GM18498 (cell line): ENCODE data around the gene MAML2.

Experiments
- ATAC-seq: cut with Tn5 transposase; IDR thresholded peaks from one replicate; pipeline ENCODE4 v1.9.1; 2021; ENCODE audit warnings: mild to moderate bottlenecking, moderate library complexity; ENCODE audit not compliant: unreplicated experiment

Gene MAML2

GRCh38 chr11:96242971-96243647 lies 99.9 kb downstream of the MAML2 start:
- ATAC-seq = peak; percentile 94

DNA sequence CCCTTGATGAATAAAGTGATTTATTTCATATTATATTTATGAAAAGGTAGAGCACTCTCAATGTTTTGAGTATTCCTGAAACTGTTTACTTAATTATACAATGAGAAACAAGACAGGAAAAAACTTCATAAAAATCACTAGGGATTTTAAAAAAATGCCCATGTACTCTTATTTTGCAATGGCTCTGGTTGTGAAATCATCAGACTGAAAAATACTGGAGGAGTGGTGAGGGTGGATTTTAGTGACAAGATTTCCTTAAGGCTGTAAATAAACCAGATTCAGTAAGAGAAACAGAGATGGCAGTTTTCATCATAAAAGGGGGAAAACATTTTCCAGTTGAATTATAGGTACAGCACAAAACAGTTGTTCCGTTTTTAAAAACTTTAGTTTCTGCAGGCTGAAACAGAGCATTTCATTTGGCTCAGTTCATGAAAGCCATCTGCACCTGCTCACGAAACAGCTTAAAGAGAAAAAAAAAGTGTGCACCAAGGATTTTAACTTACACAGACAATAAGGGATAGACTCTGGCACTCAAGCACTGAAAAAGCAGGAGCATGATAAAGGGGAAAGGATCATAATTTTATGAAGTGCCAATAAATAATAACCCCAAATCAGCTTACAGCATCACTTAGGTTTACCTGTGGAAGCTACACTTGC lies 100.7 kb downstream of the MAML2 start:
- no peak for ATAC-seq

DNA sequence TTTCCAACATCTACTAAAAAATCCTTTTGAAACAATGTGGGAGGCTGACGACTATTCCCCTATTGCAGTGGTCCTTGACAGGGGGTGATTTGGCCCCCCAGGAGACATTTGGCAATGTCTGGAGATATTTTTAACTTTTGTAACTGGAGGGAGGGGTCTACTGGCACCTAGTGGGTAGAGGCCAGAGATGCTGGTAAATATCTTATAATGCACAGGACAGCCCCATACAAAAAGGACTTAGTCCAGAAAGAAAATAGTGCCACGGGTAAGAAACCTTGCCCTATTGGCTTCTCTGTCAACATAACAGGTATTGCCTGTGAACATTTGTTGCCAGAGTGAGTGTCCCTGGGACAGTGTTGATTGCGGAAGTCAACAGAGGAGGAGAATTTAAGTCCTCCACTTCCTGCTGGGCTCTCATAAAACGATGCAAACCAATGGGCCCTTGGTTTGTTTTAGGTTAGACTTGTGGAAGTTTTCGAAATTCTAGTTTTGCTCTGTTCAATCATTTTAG lies 101.6 kb downstream of the MAML2 start:
- no peak for ATAC-seq

DNA sequence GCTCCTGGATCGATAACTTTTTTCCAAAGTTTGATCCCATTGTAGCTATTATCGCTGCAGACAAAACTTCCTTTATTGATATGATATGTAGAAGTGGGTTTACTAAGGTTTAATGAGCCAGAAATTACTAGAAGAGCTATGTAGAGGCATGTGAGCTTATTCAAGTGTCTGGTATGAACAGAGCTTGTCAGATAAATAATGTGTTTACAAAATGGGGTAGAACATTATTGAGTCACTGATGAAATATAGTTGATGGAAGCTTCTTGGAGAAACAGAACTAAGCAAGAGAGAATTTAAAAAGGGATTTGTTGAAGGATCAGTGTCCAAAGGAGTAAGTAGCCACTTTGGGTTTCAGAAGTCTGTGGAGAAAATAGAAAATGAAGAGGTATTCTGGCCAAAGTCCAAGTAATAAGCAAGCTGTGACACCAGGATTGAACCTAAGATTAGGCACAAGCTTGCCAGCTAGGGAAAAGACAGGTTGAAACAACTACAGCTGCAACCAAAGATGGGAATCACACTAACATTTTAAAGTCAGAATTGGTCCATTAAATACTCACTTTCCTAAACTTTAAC lies 104.3 kb downstream of the MAML2 start:
- ATAC-seq = no peak

GRCh38 chr11:96237766-96238266 lies 105.2 kb downstream of the MAML2 start:
- ATAC-seq = no peak

DNA sequence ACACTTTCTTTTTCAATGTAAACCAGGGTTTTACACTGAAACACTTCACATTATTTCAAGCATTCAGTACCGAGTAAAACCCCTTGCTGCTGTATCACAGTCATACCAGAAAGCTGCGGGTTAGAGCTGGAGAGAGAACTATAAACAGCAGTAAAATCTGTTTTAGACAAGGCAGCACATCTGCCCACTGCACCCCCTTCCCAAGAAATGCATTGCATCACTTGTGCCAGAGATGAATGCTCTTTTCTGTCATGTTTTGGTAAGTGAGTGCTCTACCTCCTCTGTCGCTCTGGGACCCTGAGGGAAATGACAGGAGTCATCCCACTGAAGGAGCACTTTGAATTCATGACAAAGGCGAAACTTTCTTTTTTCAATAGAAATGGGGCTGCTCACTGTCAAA lies 107.2 kb downstream of the MAML2 start:
- peak; percentile 91 for ATAC-seq

- no peak for ATAC-seq
Measured at GRCh38 chr11:96234866-96235441, 108.0 kb downstream of the MAML2 start.

DNA sequence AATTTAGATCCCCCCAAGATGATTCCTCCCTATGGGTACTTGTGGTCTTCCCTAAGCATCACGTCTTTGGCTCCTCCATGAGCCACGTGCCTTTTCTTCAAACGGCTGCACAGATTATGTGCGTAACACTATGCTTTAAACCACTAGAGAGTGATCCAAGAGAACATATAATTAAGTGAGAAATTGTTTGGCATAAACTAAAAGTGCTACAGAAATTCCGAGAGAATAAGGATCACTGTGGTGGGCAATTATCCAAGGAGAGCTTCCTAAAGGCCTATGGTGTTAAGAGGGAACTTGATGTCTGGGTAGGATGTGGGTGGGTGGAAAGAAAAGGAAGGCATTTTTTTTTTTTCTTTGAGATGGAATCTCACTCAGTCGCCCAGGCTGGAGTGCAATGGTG lies 110.9 kb downstream of the MAML2 start:
- no peak for ATAC-seq

GRCh38 chr11:96230686-96231085 lies 112.3 kb downstream of the MAML2 start:
- ATAC-seq = no peak

GRCh38 chr11:96229354-96229977 lies 113.5 kb downstream of the MAML2 start:
- ATAC-seq = no peak

DNA sequence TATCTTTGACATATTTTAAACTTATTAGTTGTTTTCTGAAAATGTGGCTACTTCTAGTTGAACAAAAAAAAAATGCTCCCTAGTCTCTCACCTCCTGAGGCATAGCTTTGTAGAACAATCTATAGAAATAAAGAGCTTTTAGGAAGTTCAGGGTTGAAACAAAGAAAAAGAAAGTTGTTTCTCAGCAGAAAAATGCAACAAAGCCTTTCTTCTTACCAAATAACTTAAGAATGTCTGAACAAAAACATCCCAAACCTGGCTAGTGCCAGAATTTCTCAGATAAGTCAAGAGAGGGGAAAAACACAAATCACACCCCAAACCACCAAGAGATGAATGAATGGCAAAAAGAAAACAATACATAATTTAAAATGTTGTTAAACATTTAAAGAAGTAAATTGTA lies 114.1 kb downstream of the MAML2 start:
- ATAC-seq = no peak

DNA sequence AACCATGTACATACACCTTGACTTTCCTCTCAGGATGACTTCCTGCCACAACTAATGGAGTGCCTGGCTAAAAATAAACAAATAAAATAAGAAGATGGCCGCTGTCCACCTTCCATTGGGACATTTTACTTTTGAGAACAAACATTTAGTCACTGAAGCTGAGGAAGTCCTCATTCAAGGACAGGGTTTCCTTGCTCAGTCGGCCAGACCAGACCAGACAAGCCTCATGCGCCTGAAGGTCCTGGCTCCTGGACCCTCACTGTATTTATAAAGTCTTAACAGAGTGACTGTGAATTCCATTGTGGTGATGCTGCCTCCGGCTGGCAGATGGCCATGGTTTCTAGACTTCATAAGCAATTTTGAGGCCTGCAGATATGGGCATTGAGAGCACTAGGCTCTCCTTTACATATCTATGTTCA lies 114.5 kb downstream of the MAML2 start:
- ATAC-seq = no peak

DNA sequence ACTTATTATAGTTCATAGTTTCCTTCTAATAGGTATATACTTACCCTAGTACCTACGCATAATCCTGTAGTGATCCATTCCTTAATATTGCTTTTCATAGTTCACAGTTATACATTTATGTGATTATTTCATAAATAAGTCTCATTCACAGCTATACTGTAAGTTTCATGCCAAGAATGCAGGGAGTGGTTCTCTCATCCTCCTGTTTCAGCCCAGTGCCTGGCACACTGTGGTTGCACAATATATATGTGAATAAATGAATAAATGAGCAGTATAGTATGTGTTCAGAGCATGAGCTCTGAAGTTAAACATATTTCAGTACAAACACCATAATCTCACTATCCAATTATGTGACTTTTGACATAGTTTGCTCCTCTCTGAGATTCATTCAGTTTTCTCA lies 115.8 kb downstream of the MAML2 start:
- no peak for ATAC-seq

- no peak for ATAC-seq
Measured at GRCh38 chr11:96223083-96223482, 119.9 kb downstream of the MAML2 start.

- no peak for ATAC-seq
Measured at GRCh38 chr11:96222102-96222501, 120.9 kb downstream of the MAML2 start.

DNA sequence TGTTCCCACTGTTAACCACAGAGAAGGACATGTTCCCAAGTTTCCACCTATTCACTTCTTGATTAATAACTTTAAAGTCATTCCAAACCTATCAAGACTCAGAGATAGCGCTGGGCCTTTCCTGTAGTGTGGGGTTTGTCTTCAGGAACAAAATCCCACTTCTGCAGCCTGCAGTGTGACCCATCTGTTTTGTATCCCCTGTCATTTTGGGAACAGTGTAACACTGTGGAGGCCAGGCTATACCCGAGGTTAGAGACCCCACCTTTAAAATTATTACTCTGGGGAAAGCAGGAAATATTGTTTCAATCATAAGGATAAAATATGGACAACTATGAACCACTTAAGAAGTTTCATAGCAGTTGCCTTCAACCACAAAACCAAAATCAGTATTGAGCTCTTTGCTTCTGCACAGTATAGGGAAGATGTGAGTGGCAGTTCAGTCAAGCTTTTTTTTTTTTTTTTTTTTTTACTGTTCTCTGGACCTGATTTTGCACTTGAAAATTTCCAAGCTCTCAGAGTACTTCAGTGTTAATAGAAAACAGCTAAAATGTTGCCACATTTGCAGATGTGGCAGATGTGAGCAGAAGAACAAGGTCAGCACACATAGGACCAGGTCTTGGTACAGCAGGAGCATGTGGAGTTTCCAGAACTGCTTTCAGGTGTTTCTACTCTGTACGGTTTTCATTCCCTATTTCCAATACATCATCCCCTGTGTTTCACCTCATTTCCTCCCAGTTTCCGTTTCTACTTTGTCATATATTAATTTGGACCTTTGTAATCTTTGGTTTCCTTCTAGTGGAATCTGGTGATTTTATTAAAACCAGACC lies 121.5 kb downstream of the MAML2 start:
- ATAC-seq = no peak

- no peak for ATAC-seq
Measured at GRCh38 chr11:96219981-96220623, 122.9 kb downstream of the MAML2 start.

DNA sequence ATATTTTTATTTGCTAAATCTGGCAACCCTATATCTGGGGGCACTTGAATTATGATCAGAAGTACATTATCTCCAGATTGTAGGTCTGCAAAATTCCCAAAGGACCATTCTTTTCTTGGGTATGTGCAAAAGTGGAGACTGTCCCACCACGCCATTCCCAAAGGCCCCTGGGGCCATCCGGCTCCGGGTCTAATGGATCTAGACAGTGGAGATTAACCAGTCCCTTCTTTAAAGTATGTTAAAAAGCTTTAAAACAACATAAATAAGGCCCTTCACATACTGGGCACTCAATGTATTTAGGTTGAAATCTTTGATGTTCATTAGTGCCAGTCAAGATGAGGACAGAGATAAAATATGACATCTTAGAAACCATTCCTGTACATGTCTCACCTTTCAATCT lies 124.1 kb downstream of the MAML2 start:
- ATAC-seq = no peak

- ATAC-seq = no peak
Measured at GRCh38 chr11:96218006-96218405, 125.0 kb downstream of the MAML2 start.

- no peak for ATAC-seq
Measured at GRCh38 chr11:96217206-96217605, 125.8 kb downstream of the MAML2 start.
